ENCODE results near the gene GRIK4. TPM values are rescaled to one million over a fixed set of nuclear protein-coding genes. Genes with fewer than 3 reads are reported as not detected.

The GRIK4 gene
- polyA plus RNA-seq, 1 of the 3 experiments (the other 2 are of a cell fraction) = 0.03 TPM

- no peak overlapping the region for H3K4me2 ChIP-seq
- H3K9me2 ChIP-seq = no peaks in the 10 kb centered on the region
- H2AFZ ChIP-seq (ENCODE audit: low read depth) = no peak overlapping the region
- H3K9me3 ChIP-seq = no peaks in the 10 kb centered on the region
- no peak overlapping the region for H3K4me3 ChIP-seq (ENCODE audit: low read depth in 2 of 2, low read length in 1 of 2)
- H3K4me1 ChIP-seq (ENCODE audit: control insufficient read depth in 1 of 2, insufficient read depth in 2 of 2, low read depth in 1 of 2, low read length in 1 of 2) = peaks cover 0 to 8% of the 10 kb centered on the region in 2 experiments; a peak in 2 of 4 replicates
- no peak overlapping the region for H3K9ac ChIP-seq
- DNase-seq = no peak
- H3F3A ChIP-seq (replicated peaks; ENCODE audit: insufficient read depth) = no peaks in the 10 kb centered on the region
- 76% methylated on average over 9 of the region's 9 CpGs for WGBS (ENCODE audit: low lambda C conversion rate)
- no peak overlapping the region for H3K27ac ChIP-seq (ENCODE audit: low read depth in 2 of 2, low read length in 1 of 2)
- ChIA-PET CTCF (interaction anchor here (0.7 to 1.7 kb wide), 4 partner anchors 10 to 122 kb away, joined by 3 to 5 read pairs (median 4); no protein-coding TSS in a partner anchor), POLR2A (no interaction called here)
- H3K27me3 ChIP-seq (ENCODE audit: insufficient read depth) = no peaks in the 10 kb centered on the region
- no peak for TF ChIP-seq NFIC (IDR thresholded peaks at IDR 0.05; ENCODE audit: borderline replicate concordance)
- no peak for TF ChIP-seq ELF1 (IDR thresholded peaks at IDR 0.05)
- TF ChIP-seq EP300 (IDR thresholded peaks at IDR 0.05; ENCODE audit: borderline replicate concordance in 1 of 2, low read depth in 1 of 2, low read length in 1 of 2) = no peak
- TF ChIP-seq, protein P1, sequence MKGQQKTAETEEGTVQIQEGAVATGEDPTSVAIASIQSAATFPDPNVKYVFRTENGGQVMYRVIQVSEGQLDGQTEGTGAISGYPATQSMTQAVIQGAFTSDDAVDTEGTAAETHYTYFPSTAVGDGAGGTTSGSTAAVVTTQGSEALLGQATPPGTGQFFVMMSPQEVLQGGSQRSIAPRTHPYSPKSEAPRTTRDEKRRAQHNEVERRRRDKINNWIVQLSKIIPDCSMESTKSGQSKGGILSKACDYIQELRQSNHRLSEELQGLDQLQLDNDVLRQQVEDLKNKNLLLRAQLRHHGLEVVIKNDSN (IDR thresholded peaks at IDR 0.05; ENCODE audit: borderline replicate concordance, low read depth) = no peak
- TF ChIP-seq PBX3 (IDR thresholded peaks at IDR 0.05) = no peak
- no peak for TF ChIP-seq TAF1 (IDR thresholded peaks at IDR 0.05; ENCODE audit: borderline replicate concordance, low read depth, low read length)
- TF ChIP-seq, protein P2, sequence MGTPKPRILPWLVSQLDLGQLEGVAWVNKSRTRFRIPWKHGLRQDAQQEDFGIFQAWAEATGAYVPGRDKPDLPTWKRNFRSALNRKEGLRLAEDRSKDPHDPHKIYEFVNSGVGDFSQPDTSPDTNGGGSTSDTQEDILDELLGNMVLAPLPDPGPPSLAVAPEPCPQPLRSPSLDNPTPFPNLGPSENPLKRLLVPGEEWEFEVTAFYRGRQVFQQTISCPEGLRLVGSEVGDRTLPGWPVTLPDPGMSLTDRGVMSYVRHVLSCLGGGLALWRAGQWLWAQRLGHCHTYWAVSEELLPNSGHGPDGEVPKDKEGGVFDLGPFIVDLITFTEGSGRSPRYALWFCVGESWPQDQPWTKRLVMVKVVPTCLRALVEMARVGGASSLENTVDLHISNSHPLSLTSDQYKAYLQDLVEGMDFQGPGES (IDR thresholded peaks at IDR 0.05; ENCODE audit: low read depth, low read length) = no peak
- TF ChIP-seq RAD21 (IDR thresholded peaks at IDR 0.05; ENCODE audit: low read length) = no peak
- TF ChIP-seq ZBTB33 (IDR thresholded peaks at IDR 0.05; ENCODE audit: borderline replicate concordance, low read depth) = no peak
- TF ChIP-seq USF2 (IDR thresholded peaks at IDR 0.05; ENCODE audit: borderline replicate concordance, low read depth, low read length) = no peak
- no peak for TF ChIP-seq REST (IDR thresholded peaks at IDR 0.05; ENCODE audit: low read depth, low read length)
- no peak for TF ChIP-seq GATA2 (CRISPR knock-in tag; IDR thresholded peaks at IDR 0.05)
- TF ChIP-seq SIN3A (IDR thresholded peaks at IDR 0.05; ENCODE audit: borderline replicate concordance, low read depth, low read length) = no peak
- no peak for TF ChIP-seq POLR2AphosphoS5 (IDR thresholded peaks at IDR 0.05; ENCODE audit: low read depth, low read length)
- no peaks in the 10 kb centered on the region for H3K79me2 ChIP-seq (ENCODE audit: insufficient read depth)
- H4K20me1 ChIP-seq (ENCODE audit: insufficient read depth) = no peaks in the 10 kb centered on the region
- H3K36me3 ChIP-seq (replicated peaks in 1 of 2; ENCODE audit: control insufficient read depth in 1 of 2, insufficient read depth in 2 of 2, low read length in 1 of 2) = no peaks in the 10 kb centered on the region
Observed at GRCh38 chr11:120562806-120563425, 51.4 kb downstream of the GRIK4 start.

Measured in SK-N-SH (cell line).